BLaER1 (cell line): ENCODE results near the gene CASKIN2.
A peak's percentile ranks its signal among the peaks of the same experiment; 100 is the strongest.

Source experiments
- H3K27ac ChIP-seq: shearing (Covaris generic); formaldehyde crosslinking; 2 replicates; pipeline ENCODE4 v1.8.1; 2022
- H3K27me3 ChIP-seq: shearing (Covaris generic); formaldehyde crosslinking; 2 replicates; pipeline ENCODE4 v1.8.1; 2022
- H3K36me3 ChIP-seq: shearing (Covaris generic); formaldehyde crosslinking; 2 replicates; pipeline ENCODE4 v1.8.1; 2022
- H3K4me1 ChIP-seq: shearing (Covaris generic); formaldehyde crosslinking; 2 replicates; pipeline ENCODE4 v1.8.1; 2022
- H3K4me2 ChIP-seq: shearing (Covaris generic); formaldehyde crosslinking; 2 replicates; pipeline ENCODE4 v1.8.1; 2022
- H3K4me3 ChIP-seq: shearing (Covaris generic); formaldehyde crosslinking; 2 replicates; pipeline ENCODE4 v1.8.1; 2022
- H3K9ac ChIP-seq: shearing (Covaris generic); formaldehyde crosslinking; 2 replicates; pipeline ENCODE4 v1.8.1; 2022
- H3K9me3 ChIP-seq: shearing (Covaris generic); formaldehyde crosslinking; 2 replicates; pipeline ENCODE4 v1.8.1; 2022
- H4K20me1 ChIP-seq: shearing (Covaris generic); formaldehyde crosslinking; 2 replicates; pipeline ENCODE4 v1.8.1; 2022
- Cebpa-rat ChIP-seq: shearing (Covaris generic); IDR thresholded peaks from 2 replicates; pipeline ENCODE4 v1.8.1; 2022

The CASKIN2 gene

GRCh38 chr17:75531721-75532072 lies 16.4 kb upstream of the CASKIN2 start:
- peaks cover 28% of the 10 kb centered on the region for H3K36me3 ChIP-seq
- no peak overlapping the region for H3K9ac ChIP-seq
- H4K20me1 ChIP-seq = peaks cover 41% of the 10 kb centered on the region
- H3K4me3 ChIP-seq = no peak overlapping the region
- H3K9me3 ChIP-seq = no peaks in the 10 kb centered on the region
- H3K27ac ChIP-seq = no peak overlapping the region; the same call in 1 of the 2 replicates
- peaks cover 7% of the 10 kb centered on the region; the same call in 1 of the 2 replicates for H3K27me3 ChIP-seq
- peaks cover 57% of the 10 kb centered on the region for H3K4me1 ChIP-seq
- H3K4me2 ChIP-seq = peak overlapping the region; percentile 52
- TF ChIP-seq Cebpa-rat = no peak

DNA sequence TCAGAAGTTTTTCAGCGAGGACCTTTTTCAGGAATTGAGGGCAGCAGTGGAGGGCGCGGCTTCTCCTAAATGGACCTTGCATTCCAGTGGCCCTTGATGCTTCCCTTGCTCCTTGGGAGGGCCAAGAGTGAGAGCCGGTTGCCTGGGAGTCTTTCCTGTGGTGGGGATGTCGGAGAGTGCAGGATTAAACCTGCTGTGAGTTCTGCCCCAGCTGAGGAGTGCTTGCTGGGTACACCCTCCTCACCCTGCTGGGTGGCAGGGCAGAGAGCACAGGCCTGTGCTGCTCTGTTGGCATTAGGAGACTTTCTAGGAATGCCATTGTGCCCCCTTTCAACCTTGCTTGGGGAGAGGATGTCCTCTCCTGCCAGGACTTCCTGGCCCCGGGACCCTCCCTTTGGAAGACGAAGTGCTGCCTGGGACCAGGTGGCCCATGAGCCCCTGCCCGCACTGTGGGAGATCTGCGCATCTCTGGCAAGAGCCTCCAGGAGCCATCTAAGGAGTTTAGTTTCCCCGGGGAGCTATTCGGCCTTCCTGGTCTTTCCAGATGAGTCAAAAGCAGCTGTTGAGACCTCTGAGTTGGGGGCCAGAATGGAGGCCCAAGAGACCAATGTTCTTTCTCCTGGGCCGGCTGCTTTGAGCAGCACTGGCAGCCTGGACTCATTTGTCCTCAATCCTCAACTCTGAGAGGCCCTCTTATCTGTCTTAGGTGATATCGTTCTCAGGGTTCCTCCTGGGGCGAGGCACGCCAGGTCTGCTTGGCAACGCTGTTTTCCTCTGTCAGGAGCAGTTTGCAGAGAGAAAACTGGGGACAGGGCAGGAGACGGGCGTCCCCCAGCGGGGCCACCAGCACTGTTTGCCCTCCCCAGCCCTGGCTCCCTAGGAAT lies 15.7 kb upstream of the CASKIN2 start:
- Histone ChIP-seq H3K4me3 (no peak overlapping the region), H3K4me2 (peak overlapping the region; percentile 52), H3K27ac (no peak overlapping the region; the same call in 1 of the 2 replicates), H3K27me3 (peaks cover 13% of the 10 kb centered on the region; the same call in 1 of the 2 replicates), H4K20me1 (peaks cover 44% of the 10 kb centered on the region), H3K9me3 (no peaks in the 10 kb centered on the region), H3K9ac (0 out of 2 replicates have a peak overlapping the region, but pooled peaks have one; percentile 1), H3K4me1 (peaks cover 59% of the 10 kb centered on the region), H3K36me3 (peaks cover 28% of the 10 kb centered on the region)
- no peak for TF ChIP-seq Cebpa-rat

DNA sequence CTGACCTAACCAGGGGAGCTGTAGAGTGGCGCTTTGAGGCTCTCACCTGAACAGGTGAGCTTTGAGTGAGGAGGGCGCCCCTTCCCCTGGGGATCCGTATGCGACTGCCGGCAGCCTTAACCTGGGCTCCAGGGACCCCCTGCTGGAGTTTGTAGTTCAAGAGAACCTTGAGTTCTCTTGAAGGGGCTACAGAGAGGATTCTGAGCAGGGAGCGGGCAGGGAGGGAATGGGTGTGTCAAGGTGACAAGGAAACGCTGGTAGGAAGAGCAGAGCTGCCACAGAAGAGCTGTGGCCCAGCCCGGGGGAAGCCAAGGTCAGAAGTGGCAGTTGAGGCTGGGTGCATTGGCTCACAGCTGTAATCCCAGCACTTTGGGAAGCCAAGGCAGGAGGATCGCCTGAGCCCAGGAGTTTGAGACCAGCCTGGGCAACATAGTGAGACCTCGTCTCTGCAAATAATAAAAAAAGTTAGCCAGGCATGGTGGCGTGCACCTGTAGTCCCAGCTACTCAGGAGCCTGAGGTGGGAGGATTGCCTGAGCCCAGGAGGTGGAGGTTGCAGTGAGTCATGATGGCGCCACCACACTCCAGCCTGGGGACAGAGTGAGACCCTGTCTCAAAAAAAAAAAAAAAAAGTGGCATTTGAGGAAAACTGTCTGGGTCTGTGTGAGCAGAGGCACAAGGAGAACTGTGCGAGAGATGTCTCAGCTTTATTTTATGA lies 11.4 kb upstream of the CASKIN2 start:
- H3K4me3 ChIP-seq = peak overlapping the region; percentile 88
- peak overlapping the region; percentile 79 for H3K9ac ChIP-seq
- H3K36me3 ChIP-seq = peaks cover 34% of the 10 kb centered on the region
- H3K27me3 ChIP-seq = peaks cover 16% of the 10 kb centered on the region; the same call in 1 of the 2 replicates
- TF ChIP-seq Cebpa-rat = no peak
- peak overlapping the region; percentile 100 for H3K4me2 ChIP-seq
- no peak overlapping the region for H3K27ac ChIP-seq
- H3K9me3 ChIP-seq = no peaks in the 10 kb centered on the region
- peaks cover 34% of the 10 kb centered on the region for H4K20me1 ChIP-seq
- H3K4me1 ChIP-seq = peaks cover 46% of the 10 kb centered on the region

DNA sequence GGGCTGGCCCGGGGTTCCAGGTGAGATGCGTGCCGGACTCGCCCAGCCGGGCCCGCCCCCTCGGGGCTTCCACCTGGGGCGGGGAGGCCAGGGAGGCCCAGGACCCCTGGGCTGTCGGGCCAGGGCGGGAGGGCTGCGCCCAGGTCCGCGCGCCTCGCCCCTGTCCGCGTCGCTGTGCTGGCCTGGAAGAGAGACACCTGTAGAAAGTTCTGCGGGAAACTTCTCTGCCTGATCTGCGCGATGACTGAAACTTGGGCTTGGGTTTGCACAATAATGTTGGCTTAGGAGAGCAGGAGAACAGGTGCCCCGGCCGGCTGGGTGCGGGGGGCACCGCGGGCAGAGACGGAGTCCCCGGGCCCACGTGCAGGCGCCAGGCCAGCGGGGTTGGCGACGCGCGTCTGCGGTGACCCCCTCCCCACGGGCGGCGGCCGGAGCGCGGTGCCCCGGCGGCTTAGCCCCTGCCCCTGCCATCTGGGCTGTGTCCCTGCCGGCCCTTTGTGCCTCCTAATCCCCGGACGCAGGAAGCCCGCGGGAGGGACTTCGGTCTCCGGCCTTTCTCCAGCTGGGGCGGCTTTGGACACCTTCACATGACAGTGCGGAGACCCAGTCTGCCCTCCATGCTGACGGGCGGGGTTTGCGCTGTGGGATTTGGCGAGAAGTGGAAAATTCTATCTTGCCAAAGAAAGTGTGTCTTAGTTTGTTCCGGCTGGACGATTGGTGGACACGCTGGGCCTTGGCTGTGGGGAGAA lies 10.6 kb upstream of the CASKIN2 start:
- Histone ChIP-seq H3K27ac (peak overlapping the region; percentile 60), H3K4me1 (peaks cover 39% of the 10 kb centered on the region), H3K9me3 (no peaks in the 10 kb centered on the region), H3K27me3 (peaks cover 16% of the 10 kb centered on the region; the same call in 1 of the 2 replicates), H3K36me3 (peaks cover 39% of the 10 kb centered on the region), H4K20me1 (peaks cover 27% of the 10 kb centered on the region), H3K4me3 (peak overlapping the region; percentile 88), H3K4me2 (peak overlapping the region; percentile 100), H3K9ac (peak overlapping the region; percentile 79)
- peak; percentile 33; the same call in 1 of the 2 replicates for TF ChIP-seq Cebpa-rat

DNA sequence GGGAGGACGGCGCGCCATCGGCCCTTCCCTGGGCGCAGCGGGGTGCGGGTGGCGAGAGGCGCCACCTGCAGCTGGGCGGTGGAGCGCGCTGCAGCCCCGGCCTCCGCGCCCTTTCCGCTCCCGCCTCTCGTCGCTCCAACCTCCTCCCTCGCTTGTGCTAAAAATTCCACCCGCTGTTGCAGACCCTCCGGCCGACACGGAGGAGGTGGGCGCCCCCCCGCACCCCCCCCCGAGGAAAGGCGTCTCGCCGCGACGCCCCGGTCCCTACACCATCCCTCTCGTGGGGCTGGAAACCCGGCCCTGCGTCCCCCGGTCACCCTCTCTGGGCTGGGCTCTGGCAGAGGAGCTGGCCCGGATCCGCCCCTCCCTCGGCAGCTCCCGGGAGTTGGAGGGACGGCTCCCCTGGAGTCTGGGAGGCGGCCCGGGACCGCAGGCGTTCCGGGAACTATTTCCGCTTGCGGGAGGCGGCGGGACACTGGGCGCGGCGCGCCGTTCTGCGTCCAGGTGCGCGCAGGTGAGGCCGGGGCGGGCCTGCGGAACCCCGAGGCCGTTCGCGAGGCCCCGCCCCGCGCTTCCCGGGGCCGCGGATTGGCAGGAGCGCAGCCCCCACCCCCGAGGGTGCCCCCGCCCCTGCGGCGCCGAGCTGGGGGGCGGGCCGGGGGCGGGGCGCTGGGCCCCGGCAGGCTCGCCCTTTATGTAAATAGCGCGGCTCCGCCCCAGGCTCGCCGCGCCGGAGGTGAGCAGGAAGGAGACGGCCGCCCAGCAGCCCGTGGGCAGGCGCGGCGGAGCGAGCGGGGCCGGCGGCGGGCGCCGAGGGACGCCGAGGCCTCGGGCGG lies 9.9 kb upstream of the CASKIN2 start, which contains the start of gene LLGL2:
LLGL2 (plus strand) TSS at position 728 of the 836 bp plus-strand sequence. CDS start 17,730 bp downstream, outside the sequence.
- peaks cover 16% of the 10 kb centered on the region; the same call in 1 of the 2 replicates for H3K27me3 ChIP-seq
- peak within 1 kb of the TSS; percentile 79 for H3K9ac ChIP-seq
- H3K27ac ChIP-seq = peak within 1 kb of the TSS; percentile 72
- no peaks in the 10 kb centered on the region for H3K9me3 ChIP-seq
- H3K4me1 ChIP-seq = peaks cover 31% of the 10 kb centered on the region
- peak within 1 kb of the TSS; percentile 100 for H3K4me2 ChIP-seq
- no peak for TF ChIP-seq Cebpa-rat
- peaks cover 47% of the 10 kb centered on the region for H3K36me3 ChIP-seq
- H4K20me1 ChIP-seq = peaks cover 22% of the 10 kb centered on the region
- H3K4me3 ChIP-seq = peak within 1 kb of the TSS; percentile 88

GRCh38 chr17:75524269-75524969 lies 9.1 kb upstream of the CASKIN2 start:
- peak overlapping the region; percentile 100 for H3K4me2 ChIP-seq

GRCh38 chr17:75523647-75524046 lies 8.3 kb upstream of the CASKIN2 start:
- Histone ChIP-seq H3K27ac (no peak overlapping the region), H3K4me2 (no peak overlapping the region), H4K20me1 (peaks cover 28% of the 10 kb centered on the region), H3K9me3 (no peaks in the 10 kb centered on the region), H3K36me3 (peaks cover 57% of the 10 kb centered on the region), H3K9ac (no peak overlapping the region), H3K27me3 (peaks cover 16% of the 10 kb centered on the region; the same call in 1 of the 2 replicates), H3K4me1 (peaks cover 35% of the 10 kb centered on the region), H3K4me3 (no peak overlapping the region)
- TF ChIP-seq Cebpa-rat = no peak

More at GRCh38 chr17:75524269-75524969, 9.1 kb upstream of the CASKIN2 start:
- H3K36me3 ChIP-seq = peaks cover 49% of the 10 kb centered on the region
- no peak for TF ChIP-seq Cebpa-rat
- H4K20me1 ChIP-seq = peaks cover 22% of the 10 kb centered on the region
- H3K9me3 ChIP-seq = no peaks in the 10 kb centered on the region
- peaks cover 31% of the 10 kb centered on the region for H3K4me1 ChIP-seq
- peaks cover 16% of the 10 kb centered on the region; the same call in 1 of the 2 replicates for H3K27me3 ChIP-seq
- peak overlapping the region; percentile 88 for H3K4me3 ChIP-seq
- peak overlapping the region; percentile 72 for H3K27ac ChIP-seq
- H3K9ac ChIP-seq = peak overlapping the region; percentile 76
